Activated T-helper 2 cell treated with anti-CD3 and anti-CD28 coated beads, Interferon-gamma antibody, Interleukin-2, Interleukin-4, amounts not matched to agents 10 μg/mL and 5 μg/mL and 100 μg/mL, durations not matched to agents 14 hours and 24 hours and 36 hours (primary cell): ENCODE results near the gene FRMD1. TPM values are rescaled to one million over a fixed set of nuclear protein-coding genes. Genes with fewer than 3 reads are reported as not detected.
"Not testable (repeated sequence)": the region's sequence is repeated elsewhere in the genome, so short reads cannot be mapped to it uniquely, and the experiment has no call there.

Source experiments
- DNase-seq: peaks from one replicate; pipeline ENCODE4 v3.0.0; 2021; ENCODE audit warnings: low spot score
- H3K27ac Mint-ChIP-seq: one replicate; pipeline ENCODE4 v1.8.0; 2021; ENCODE audit warnings: mixed read lengths
- H3K27me3 Mint-ChIP-seq: one replicate; pipeline ENCODE4 v1.8.0; 2021; ENCODE audit warnings: low read depth, mixed read lengths
- H3K36me3 Mint-ChIP-seq: one replicate; pipeline ENCODE4 v1.8.0; 2021; ENCODE audit warnings: low read depth, mixed read lengths
- H3K4me1 Mint-ChIP-seq: one replicate; pipeline ENCODE4 v1.8.0; 2021; ENCODE audit warnings: low read depth, mixed read lengths
- H3K4me3 Mint-ChIP-seq: one replicate; pipeline ENCODE4 v1.8.0; 2021; ENCODE audit warnings: low read depth, mild to moderate bottlenecking, moderate library complexity, mixed read lengths
- H3K9me3 Mint-ChIP-seq: one replicate; pipeline ENCODE4 v1.8.0; 2021; ENCODE audit warnings: mixed read lengths
- intact Hi-C: fragments of 100-400 bp; cut with micrococcal nuclease; formaldehyde crosslinking; loops from one replicate; pipeline ENCODE4 v1.15.1; 2023
- total RNA-seq: library from RNA; stranded (reverse); gene quantifications from 2 replicates; pipeline ENCODE4 v1.2.3, GENCODE V29; 2022

The FRMD1 gene
- total RNA-seq, 1 donor from 2014 or later, result not detected

- peaks cover 5% of the 10 kb centered on the region for H3K9me3 Mint-ChIP-seq
- no peaks in the 10 kb centered on the region for H3K27me3 Mint-ChIP-seq
- H3K36me3 Mint-ChIP-seq, result no peaks in the 10 kb centered on the region
- intact Hi-C loops, result no loop called here
- no peak overlapping the region for H3K4me3 Mint-ChIP-seq
- DNase-seq, result no peak
- no peak overlapping the region for H3K27ac Mint-ChIP-seq
- H3K4me1 Mint-ChIP-seq, result no peaks in the 10 kb centered on the region
Observed at GRCh38 chr6:168088161-168089053, 9.4 kb upstream of the FRMD1 start.

- no peak for DNase-seq
- intact Hi-C loops, result no loop called here
- no peaks in the 10 kb centered on the region for H3K36me3 Mint-ChIP-seq
- peaks cover under 1% of the 10 kb centered on the region for H3K9me3 Mint-ChIP-seq
- no peak overlapping the region for H3K4me3 Mint-ChIP-seq
- no peak overlapping the region for H3K27ac Mint-ChIP-seq
- no peaks in the 10 kb centered on the region for H3K4me1 Mint-ChIP-seq
- no peaks in the 10 kb centered on the region for H3K27me3 Mint-ChIP-seq
Observed at GRCh38 chr6:168087436-168088160, 8.6 kb upstream of the FRMD1 start.

- H3K9me3 Mint-ChIP-seq, result no peaks in the 10 kb centered on the region
- H3K27ac Mint-ChIP-seq, result no peak overlapping the region
- no peaks in the 10 kb centered on the region for H3K4me1 Mint-ChIP-seq
- H3K4me3 Mint-ChIP-seq, result no peak overlapping the region
- intact Hi-C loops, result no loop called here
- no peaks in the 10 kb centered on the region for H3K27me3 Mint-ChIP-seq
- no peaks in the 10 kb centered on the region for H3K36me3 Mint-ChIP-seq
- no peak for DNase-seq
Observed at GRCh38 chr6:168086616-168087015, 7.6 kb upstream of the FRMD1 start.

- Mint-ChIP-seq H3K9me3 (no peaks in the 10 kb centered on the region), H3K4me3 (no peak overlapping the region), H3K36me3 (no peaks in the 10 kb centered on the region), H3K27ac (no peak overlapping the region), H3K4me1 (no peaks in the 10 kb centered on the region), H3K27me3 (no peaks in the 10 kb centered on the region)
- no peak for DNase-seq
- intact Hi-C loops, result no loop called here
Observed at GRCh38 chr6:168086066-168086465, 7.1 kb upstream of the FRMD1 start.

GRCh38 chr6:168084465-168085160 is 5.6 kb upstream of the FRMD1 start:
- H3K27me3 Mint-ChIP-seq, result no peaks in the 10 kb centered on the region
- no peaks in the 10 kb centered on the region for H3K9me3 Mint-ChIP-seq
- H3K4me3 Mint-ChIP-seq, result no peak overlapping the region
- H3K36me3 Mint-ChIP-seq, result no peaks in the 10 kb centered on the region
- intact Hi-C loops, result no loop called here
- no peaks in the 10 kb centered on the region for H3K4me1 Mint-ChIP-seq
- DNase-seq, result no peak
- H3K27ac Mint-ChIP-seq, result no peak overlapping the region

- no peak overlapping the region for H3K4me3 Mint-ChIP-seq
- DNase-seq, result no peak
- H3K4me1 Mint-ChIP-seq, result no peaks in the 10 kb centered on the region
- H3K27me3 Mint-ChIP-seq, result no peaks in the 10 kb centered on the region
- no peaks in the 10 kb centered on the region for H3K9me3 Mint-ChIP-seq
- intact Hi-C loops, result no loop called here
- H3K27ac Mint-ChIP-seq, result no peak overlapping the region
- no peaks in the 10 kb centered on the region for H3K36me3 Mint-ChIP-seq
Observed at GRCh38 chr6:168083514-168083885, 4.5 kb upstream of the FRMD1 start.

GRCh38 chr6:168082860-168083513 is 4.0 kb upstream of the FRMD1 start:
- H3K36me3 Mint-ChIP-seq, result no peaks in the 10 kb centered on the region
- intact Hi-C loops, result no loop called here
- no peaks in the 10 kb centered on the region for H3K27me3 Mint-ChIP-seq
- DNase-seq, result no peak
- H3K4me3 Mint-ChIP-seq, result no peak overlapping the region
- H3K27ac Mint-ChIP-seq, result no peak overlapping the region
- H3K9me3 Mint-ChIP-seq, result no peaks in the 10 kb centered on the region
- no peaks in the 10 kb centered on the region for H3K4me1 Mint-ChIP-seq

GRCh38 chr6:168081858-168082546 is 3.0 kb upstream of the FRMD1 start:
- H3K9me3 Mint-ChIP-seq, result no peaks in the 10 kb centered on the region
- no peak overlapping the region for H3K27ac Mint-ChIP-seq

GRCh38 chr6:168080393-168081077 is 1.5 kb upstream of the FRMD1 start:
- DNase-seq, result no peak
- no peaks in the 10 kb centered on the region for H3K4me1 Mint-ChIP-seq
- H3K9me3 Mint-ChIP-seq, result no peaks in the 10 kb centered on the region
- intact Hi-C loops, result no loop called here
- H3K27me3 Mint-ChIP-seq, result no peaks in the 10 kb centered on the region
- no peaks in the 10 kb centered on the region for H3K36me3 Mint-ChIP-seq
- H3K27ac Mint-ChIP-seq, result no peak overlapping the region
- no peak overlapping the region for H3K4me3 Mint-ChIP-seq

More at GRCh38 chr6:168081858-168082546, 3.0 kb upstream of the FRMD1 start:
- DNase-seq, result no peak
- intact Hi-C loops, result no loop called here
- H3K4me3 Mint-ChIP-seq, result no peak overlapping the region
- H3K27me3 Mint-ChIP-seq, result no peaks in the 10 kb centered on the region
- H3K36me3 Mint-ChIP-seq, result no peaks in the 10 kb centered on the region
- no peaks in the 10 kb centered on the region for H3K4me1 Mint-ChIP-seq

- Mint-ChIP-seq H3K9me3 (no peaks in the 10 kb centered on the region), H3K4me3 (no peak overlapping the region), H3K27me3 (no peaks in the 10 kb centered on the region), H3K27ac (no peak overlapping the region), H3K4me1 (no peaks in the 10 kb centered on the region), H3K36me3 (no peaks in the 10 kb centered on the region)
- no peak for DNase-seq
- intact Hi-C loops, result no loop called here
Observed at GRCh38 chr6:168078175-168078942, 653 bp downstream of the FRMD1 start.

GRCh38 chr6:168077401-168077800 is 1.6 kb downstream of the FRMD1 start:
- H3K4me1 Mint-ChIP-seq, H3K27me3 Mint-ChIP-seq, H3K4me3 Mint-ChIP-seq, DNase-seq, H3K36me3 Mint-ChIP-seq, H3K27ac Mint-ChIP-seq, H3K9me3 Mint-ChIP-seq, intact Hi-C loops: not testable (repeated sequence)
